Lung (tissue), 13 donors: ENCODE measurements around the gene EML2. TPM values are rescaled to one million over a fixed set of nuclear protein-coding genes. Genes with fewer than 3 reads are reported as not detected.

Source experiments
- ATAC-seq: fragments of 200-7000 bp; cut with Tn5 transposase; one replicate; pipeline ENCODE4 v1.9.1; 2020; ENCODE audit warnings: moderate number of reproducible peaks; ENCODE audit not compliant: insufficient read depth, low FRiP score
- DNase-seq, 3 donors: peaks; one replicate each; pipeline ENCODE4 v3.0.0-alpha.2; 2013 to 2017
- H3K27ac ChIP-seq, 2 donors: one replicate each; pipeline ENCODE4 v1.5.1; 2013; ENCODE audit warnings: mild to moderate bottlenecking in 2 of 2, moderate library complexity in 2 of 2, control low read depth in 1 of 2, inconsistent platforms in 1 of 2, low read depth in 1 of 2, low read length in 1 of 2
- H3K27me3 ChIP-seq, 3 donors: one replicate each; pipeline ENCODE4 v1.5.1; 2013; ENCODE audit warnings: low read length in 2 of 3; ENCODE audit not compliant: control insufficient read depth in 3 of 3, insufficient read depth in 3 of 3
- H3K36me3 ChIP-seq, 4 donors: one replicate each; pipeline ENCODE4 v1.5.1; 2013; ENCODE audit warnings: low read length in 4 of 4, mild to moderate bottlenecking in 1 of 4, moderate library complexity in 1 of 4; ENCODE audit not compliant: control insufficient read depth in 4 of 4, insufficient read depth in 4 of 4
- H3K4me1 ChIP-seq, 5 donors: one replicate each; pipeline ENCODE4 v1.5.1; 2013; ENCODE audit warnings: low read length in 5 of 5, mild to moderate bottlenecking in 2 of 5, moderate library complexity in 1 of 5; ENCODE audit not compliant: control insufficient read depth in 5 of 5, insufficient read depth in 5 of 5
- H3K4me3 ChIP-seq: one replicate; pipeline ENCODE4 v1.5.1; 2013; ENCODE audit warnings: mild to moderate bottlenecking, control low read depth, moderate library complexity
- H3K9ac ChIP-seq, 2 donors: one replicate each; pipeline ENCODE4 v1.5.1; 2013; ENCODE audit warnings: low read length in 2 of 2, control low read depth in 1 of 2; ENCODE audit not compliant: insufficient read depth in 1 of 2
- H3K9me3 ChIP-seq, 4 donors: one replicate each; pipeline ENCODE4 v1.5.1; 2013; ENCODE audit warnings: low read length in 3 of 4, mild to moderate bottlenecking in 1 of 4, moderate library complexity in 1 of 4; ENCODE audit not compliant: control insufficient read depth in 4 of 4, insufficient read depth in 3 of 4
- CTCF ChIP-seq: IDR thresholded peaks from 2 replicates; pipeline ENCODE4 v1.5.1; 2012; ENCODE audit warnings: mild to moderate bottlenecking; ENCODE audit errors: control extremely low read depth, extremely low read depth
- WGBS, 2 donors: extraction: QIAGEN DNeasy Blood & Tissue Kit; methylation state at CpG; one replicate each; pipeline ENCODE4 v1.1.7; 2013; 5-methylcytosine and 5-hydroxymethylcytosine counted together
- polyA plus RNA-seq, 2 donors: library from polyadenylated mRNA; stranded (reverse); fragments of 200-250 nt; gene quantifications; one replicate each; pipeline ENCODE4 v1.2.1, GENCODE V29; 2013
- small RNA-seq: library from RNA; depleted of rRNA; stranded (forward); fragments of <200 nt; gene quantifications from one replicate; pipeline ENCODE3, GENCODE V24; 2014; ENCODE audit warnings: low replicate concordance
- total RNA-seq, 2 donors: library from RNA; depleted of rRNA in 1 of 2; stranded (reverse); fragments of >200 nt in 1 of 2; gene quantifications; one replicate each; pipeline ENCODE4 v1.2.1, GENCODE V29; 2014 to 2021
- donor health status: control.
- donor health status: control.
- donor health status: Bipolar disorder and iron deficiency.
- donor health status: healthy.
- donor health status: DM: yes; HTN: yes; CAD: no.

EML2 gene
- total and polyA plus RNA-seq, 4 donors, result 31.9 to 74.5 (median 40.1) TPM

- Histone ChIP-seq H3K9me3 (no peaks in the 10 kb centered on the region), H3K27ac (no peak overlapping the region), H3K27me3 (no peaks in the 10 kb centered on the region), H3K4me1 (peaks cover 0 to 4% (median 0%) of the 10 kb centered on the region in 5 donors), H3K36me3 (no peaks in the 10 kb centered on the region), H3K4me3 (no peak overlapping the region), H3K9ac (no peak overlapping the region)
- ATAC-seq (no peak), DNase-seq (no peak)
- 72 to 77% methylated on average over 5 of the region's 5 CpGs for WGBS, 2 donors
- TF ChIP-seq CTCF, result no peak
These were observed 74.9 kb downstream of the EML2 start for GRCh38 chr19:45564131-45564780.

GRCh38 chr19:45560686-45561085, 78.5 kb downstream of the EML2 start:
- no peak for DNase-seq
- Histone ChIP-seq H3K27me3 (no peaks in the 10 kb centered on the region), H3K4me3 (no peak overlapping the region), H3K9ac (no peak overlapping the region), H3K27ac (no peak overlapping the region), H3K36me3 (no peaks in the 10 kb centered on the region), H3K9me3 (no peaks in the 10 kb centered on the region), H3K4me1 (peaks cover 0 to 1% (median 0%) of the 10 kb centered on the region in 5 donors)
- no peak for ATAC-seq
- WGBS, 2 donors, result 79 to 82% methylated on average over 11 of the region's 11 CpGs
- no peak for TF ChIP-seq CTCF

GRCh38 chr19:45560038-45560437, 79.2 kb downstream of the EML2 start:
- no peak for DNase-seq
- Histone ChIP-seq H3K9me3 (no peaks in the 10 kb centered on the region), H3K4me1 (peaks cover 0 to 1% (median 0%) of the 10 kb centered on the region in 5 donors), H3K4me3 (no peak overlapping the region), H3K27ac (no peak overlapping the region), H3K9ac (no peak overlapping the region), H3K27me3 (no peaks in the 10 kb centered on the region), H3K36me3 (no peaks in the 10 kb centered on the region)
- WGBS, 2 donors, result 91 to 92% methylated on average over 5 of the region's 5 CpGs
- ATAC-seq, result no peak
- TF ChIP-seq CTCF, result no peak

Small RNA genes within 50 kb of the gene (small RNA-seq; reads per million reads assigned to genes)
- 0.21 reads per million, percentile 13 among the genes with 10 or more reads in this experiment for gene MIR642A
- 0.08 reads per million for gene RN7SL836P

Other genes with a start within 250 kb of the EML2 start
- 10 to 100 TPM; 14.0 to 37.3 TPM for gene PPP1R13L, start 234.3 kb downstream of the EML2 start, total RNA-seq
- 10 to 100 TPM; 32.0 to 34.0 TPM for gene PPP1R13L, start 234.3 kb downstream of the EML2 start, polyA plus RNA-seq
- gene POLR1G, start 232.8 kb downstream of the EML2 start, total RNA-seq, result 1 to 10 TPM; 3.6 to 8.3 TPM
- gene POLR1G, start 232.8 kb downstream of the EML2 start, polyA plus RNA-seq, result 1 to 10 TPM; 5.2 to 6.6 TPM
- gene ERCC1, start 215.5 kb downstream of the EML2 start, total RNA-seq, result 10 to 100 TPM; 72.4 to 82.3 TPM
- 10 to 100 TPM; 53.2 to 54.0 TPM for gene ERCC1, start 215.5 kb downstream of the EML2 start, polyA plus RNA-seq
- 10 to 100 TPM in 1 of 2 donors, 1 to 10 TPM in 1; 9.9 to 24.2 TPM for gene FOSB, start 171.4 kb downstream of the EML2 start, total RNA-seq
- 10 to 100 TPM in 1 of 2 donors, 1 to 10 TPM in 1; 7.9 to 22.8 TPM for gene FOSB, start 171.4 kb downstream of the EML2 start, polyA plus RNA-seq
- gene RTN2, start 142.3 kb downstream of the EML2 start, total RNA-seq, result 10 to 100 TPM in 1 of 2 donors, 1 to 10 TPM in 1; 5.4 to 10.9 TPM
- 10 to 100 TPM in 1 of 2 donors, 1 to 10 TPM in 1; 8.3 to 10.3 TPM for gene RTN2, start 142.3 kb downstream of the EML2 start, polyA plus RNA-seq
- 1 to 10 TPM in 1 of 2 donors, under 1 TPM in 1; 0.37 to 2.3 TPM for gene PPM1N, start 141.0 kb downstream of the EML2 start, total RNA-seq
- 1 to 10 TPM; 1.0 to 8.1 TPM for gene PPM1N, start 141.0 kb downstream of the EML2 start, polyA plus RNA-seq
- 100 to 1,000 TPM in 1 of 2 donors, 10 to 100 TPM in 1; 49.1 to 211 TPM for gene VASP, start 131.9 kb downstream of the EML2 start, total RNA-seq
- gene VASP, start 131.9 kb downstream of the EML2 start, polyA plus RNA-seq, result 100 to 1,000 TPM; 129 to 237 TPM
- 10 to 100 TPM in 1 of 2 donors, 1 to 10 TPM in 1; 3.5 to 13.6 TPM for gene OPA3, start 54.6 kb downstream of the EML2 start, total RNA-seq
- gene OPA3, start 54.6 kb downstream of the EML2 start, polyA plus RNA-seq, result 1 to 10 TPM; 5.5 to 9.9 TPM
- gene GPR4, start 37.2 kb downstream of the EML2 start, total RNA-seq, result 10 to 100 TPM in 1 of 2 donors, 1 to 10 TPM in 1; 1.3 to 11.0 TPM
- gene GPR4, start 37.2 kb downstream of the EML2 start, polyA plus RNA-seq, result 10 to 100 TPM; 12.6 to 12.8 TPM
- gene GIPR, start 28.8 kb upstream of the EML2 start, total RNA-seq, result 10 to 100 TPM in 1 of 2 donors, 1 to 10 TPM in 1; 4.7 to 14.9 TPM
- gene GIPR, start 28.8 kb upstream of the EML2 start, polyA plus RNA-seq, result 1 to 10 TPM; 2.2 to 6.4 TPM
- gene SNRPD2, start 52.6 kb upstream of the EML2 start, total RNA-seq, result 100 to 1,000 TPM; 151 to 319 TPM
- 100 to 1,000 TPM; 354 to 410 TPM for gene SNRPD2, start 52.6 kb upstream of the EML2 start, polyA plus RNA-seq
- 10 to 100 TPM in 1 of 2 donors, 1 to 10 TPM in 1; 6.3 to 12.2 TPM for gene QPCTL, start 53.3 kb upstream of the EML2 start, total RNA-seq
- gene QPCTL, start 53.3 kb upstream of the EML2 start, polyA plus RNA-seq, result 10 to 100 TPM in 1 of 2 donors, 1 to 10 TPM in 1; 6.7 to 13.3 TPM
- 10 to 100 TPM; 11.2 to 19.0 TPM for gene FBXO46, start 91.5 kb upstream of the EML2 start, total RNA-seq
- 1 to 10 TPM; 7.6 to 8.3 TPM for gene FBXO46, start 91.5 kb upstream of the EML2 start, polyA plus RNA-seq
- not detected for gene MEIOSIN, start 94.0 kb upstream of the EML2 start, total RNA-seq
- not detected for gene MEIOSIN, start 94.0 kb upstream of the EML2 start, polyA plus RNA-seq
- 10 to 100 TPM; 13.5 to 17.4 TPM for gene SIX5, start 129.9 kb upstream of the EML2 start, total RNA-seq
- gene SIX5, start 129.9 kb upstream of the EML2 start, polyA plus RNA-seq, result 10 to 100 TPM; 11.7 to 12.7 TPM
- 10 to 100 TPM; 32.4 to 70.4 TPM for gene DMPK, start 143.1 kb upstream of the EML2 start, total RNA-seq
- gene DMPK, start 143.1 kb upstream of the EML2 start, polyA plus RNA-seq, result 10 to 100 TPM; 35.0 to 45.7 TPM
- gene DMWD, start 153.4 kb upstream of the EML2 start, total RNA-seq, result 10 to 100 TPM; 25.4 to 58.2 TPM
- 10 to 100 TPM; 21.2 to 28.3 TPM for gene DMWD, start 153.4 kb upstream of the EML2 start, polyA plus RNA-seq
- gene RSPH6A, start 175.9 kb upstream of the EML2 start, total RNA-seq, result under 1 TPM in 1 of 2 donors, not detected in 1; 0.34 TPM
- gene RSPH6A, start 175.9 kb upstream of the EML2 start, polyA plus RNA-seq, result under 1 TPM in 1 of 2 donors, not detected in 1; 0.06 TPM
- 10 to 100 TPM; 47.5 to 82.1 TPM for gene SYMPK, start 223.8 kb upstream of the EML2 start, total RNA-seq
- gene SYMPK, start 223.8 kb upstream of the EML2 start, polyA plus RNA-seq, result 100 to 1,000 TPM in 1 of 2 donors, 10 to 100 TPM in 1; 40.3 to 125 TPM
- under 1 TPM; 0.43 to 0.49 TPM for gene FOXA3, start 224.9 kb upstream of the EML2 start, total RNA-seq
- under 1 TPM; 0.53 to 0.68 TPM for gene FOXA3, start 224.9 kb upstream of the EML2 start, polyA plus RNA-seq
- 10 to 100 TPM; 21.8 to 24.3 TPM for gene IRF2BP1, start 246.7 kb upstream of the EML2 start, total RNA-seq
- 10 to 100 TPM; 10.9 to 16.5 TPM for gene IRF2BP1, start 246.7 kb upstream of the EML2 start, polyA plus RNA-seq